SK-N-SH treated with all-trans-retinoic acid at 6 μM for 48 hours (cell line): Measurements from ENCODE around the gene WASF2.
A peak's percentile ranks its signal among the peaks of the same experiment; 100 is the strongest.

Experiments used
- ATAC-seq: fragments of 200-7000 bp; cut with Tn5 transposase; 3 replicates; pipeline ENCODE4 v1.9.1; 2020; ENCODE audit warnings: mild to moderate bottlenecking, moderate library complexity
- ARNTL ChIP-seq: fragments of 450-650 bp; formaldehyde crosslinking; IDR thresholded peaks from 2 replicates; pipeline ENCODE4 v1.5.0; 2020; ENCODE audit warnings: low read depth, mild to moderate bottlenecking, moderate library complexity, borderline replicate concordance
- BACH2 ChIP-seq: fragments of 250-450 bp; sonication (Bioruptor Pico); IDR thresholded peaks from 2 replicates; pipeline ENCODE4 v1.9.0; 2021; ENCODE audit warnings: mild to moderate bottlenecking, borderline replicate concordance
- CREB5 ChIP-seq: fragments of 250-450 bp; sonication (Bioruptor Pico); IDR thresholded peaks from 2 replicates; pipeline ENCODE4 v1.5.1; 2020; ENCODE audit warnings: low read depth, mild to moderate bottlenecking, moderate library complexity
- CSDC2 ChIP-seq: fragments of 250-450 bp; sonication (Bioruptor Pico); IDR thresholded peaks from 2 replicates; pipeline ENCODE4 v1.5.0; 2020; ENCODE audit warnings: mild to moderate bottlenecking, moderate library complexity
- CSRNP3 ChIP-seq: fragments of 250-450 bp; sonication (Bioruptor Pico); IDR thresholded peaks from 2 replicates; pipeline ENCODE4 v1.5.1; 2021; ENCODE audit warnings: mild to moderate bottlenecking, moderate library complexity
- ESRRG ChIP-seq: fragments of 250-450 bp; sonication (Bioruptor Pico); IDR thresholded peaks from 2 replicates; pipeline ENCODE4 v1.6.1; 2021; ENCODE audit warnings: mild to moderate bottlenecking
- GLIS3 ChIP-seq: fragments of 250-450 bp; sonication (Bioruptor Pico); IDR thresholded peaks from 2 replicates; pipeline ENCODE4 v1.5.0; 2020; ENCODE audit warnings: mild to moderate bottlenecking, moderate library complexity
- ISL1 ChIP-seq: fragments of 250-450 bp; sonication (Bioruptor Pico); IDR thresholded peaks from 2 replicates; pipeline ENCODE4 v2.1.2; 2022; ENCODE audit warnings: mild to moderate bottlenecking, moderate library complexity
- OSR1 ChIP-seq: fragments of 250-450 bp; sonication (Bioruptor Pico); IDR thresholded peaks from 2 replicates; pipeline ENCODE4 v1.8.0; 2022; ENCODE audit warnings: moderate library complexity, mild to moderate bottlenecking, inconsistent platforms
- PATZ1 ChIP-seq: fragments of 250-450 bp; sonication (Bioruptor Pico); IDR thresholded peaks from 2 replicates; pipeline ENCODE4 v1.8.0; 2020; ENCODE audit warnings: mild to moderate bottlenecking, moderate library complexity, borderline replicate concordance
- PPARA ChIP-seq: fragments of 250-450 bp; sonication (Bioruptor Pico); IDR thresholded peaks from 2 replicates; pipeline ENCODE4 v1.5.0; 2020; ENCODE audit warnings: mild to moderate bottlenecking, borderline replicate concordance
- RARB ChIP-seq: fragments of 250-450 bp; sonication (Bioruptor Pico); IDR thresholded peaks from 2 replicates; pipeline ENCODE4 v1.8.0; 2021; ENCODE audit warnings: mild to moderate bottlenecking, moderate library complexity
- SNAI2 ChIP-seq: fragments of 250-450 bp; sonication (Bioruptor Pico); IDR thresholded peaks from 2 replicates; pipeline ENCODE4 v1.5.0; 2020; ENCODE audit warnings: mild to moderate bottlenecking, moderate library complexity
- TCF4 ChIP-seq: fragments of 250-450 bp; sonication (Bioruptor Pico); IDR thresholded peaks from 2 replicates; pipeline ENCODE4 v1.8.0; 2021; ENCODE audit warnings: mild to moderate bottlenecking, moderate library complexity, borderline replicate concordance
- TOX ChIP-seq: fragments of 250-450 bp; sonication (Bioruptor Pico); IDR thresholded peaks from 2 replicates; pipeline ENCODE4 v1.8.0; 2021; ENCODE audit warnings: mild to moderate bottlenecking, moderate library complexity, borderline replicate concordance
- TSHZ2 ChIP-seq: fragments of 250-450 bp; sonication (Bioruptor Pico); IDR thresholded peaks from 2 replicates; pipeline ENCODE4 v1.5.0; 2020; ENCODE audit warnings: mild to moderate bottlenecking, moderate library complexity
- ZC3H10 ChIP-seq: fragments of 250-450 bp; sonication (Bioruptor Pico); IDR thresholded peaks from 2 replicates; pipeline ENCODE4 v1.5.1; 2021; ENCODE audit warnings: mild to moderate bottlenecking, moderate library complexity
- ZFP30 ChIP-seq: fragments of 450-650 bp; formaldehyde crosslinking; IDR thresholded peaks from 2 replicates; pipeline ENCODE4 v1.5.0; 2022; ENCODE audit warnings: mild to moderate bottlenecking, moderate library complexity
- ZNF565 ChIP-seq: fragments of 450-650 bp; formaldehyde crosslinking; conservative IDR thresholded peaks from 2 replicates; pipeline ENCODE4 v1.5.0; 2020; ENCODE audit warnings: low read depth, mild to moderate bottlenecking, moderate library complexity
- ZNF8 ChIP-seq: fragments of 450-650 bp; formaldehyde crosslinking; IDR thresholded peaks from 2 replicates; pipeline ENCODE4 v1.5.0; 2020; ENCODE audit warnings: mild to moderate bottlenecking, moderate library complexity

WASF2 gene

GRCh38 chr1:27367160-27367650 is 122.8 kb downstream of the WASF2 start:
- TF ChIP-seq ZNF8 (CRISPR knock-in tag) (no peak), TCF4 (CRISPR knock-in tag) (no peak), ISL1 (CRISPR knock-in tag) (no peak), TSHZ2 (CRISPR knock-in tag) (no peak), TOX (no peak), BACH2 (CRISPR knock-in tag) (no peak), ARNTL (CRISPR knock-in tag) (no peak), PATZ1 (CRISPR knock-in tag) (no peak), PPARA (CRISPR knock-in tag) (no peak), SNAI2 (no peak), GLIS3 (CRISPR knock-in tag) (no peak), CREB5 (CRISPR knock-in tag) (no peak), ZNF565 (CRISPR knock-in tag) (no peak), CSRNP3 (CRISPR knock-in tag) (no peak)
- ATAC-seq = peak; percentile 3; the same call in 1 of the 3 replicates

- peak; percentile 81 for ATAC-seq
- TF ChIP-seq OSR1 (CRISPR knock-in tag) (no peak), BACH2 (CRISPR knock-in tag) (no peak), PATZ1 (CRISPR knock-in tag) (no peak), ARNTL (CRISPR knock-in tag) (no peak), RARB (CRISPR knock-in tag) (no peak), CREB5 (CRISPR knock-in tag) (no peak), ZFP30 (CRISPR knock-in tag) (no peak), ESRRG (CRISPR knock-in tag) (no peak), ZC3H10 (CRISPR knock-in tag) (no peak), CSDC2 (no peak)
- TF ChIP-seq, all 23 proteins: peak for 0
Observed at GRCh38 chr1:27366411-27367159, 123.4 kb downstream of the WASF2 start, which contains the start of gene MAP3K6. MAP3K6 (minus strand) TSS chr1:27366961; CDS start chr1:27366597, 364 bp downstream.
